Stimulated activated naive CD8-positive, alpha-beta T cell treated with anti-CD3 and anti-CD28 coated beads, Interleukin-15, amount 100 ng/mL, for 72 hours (primary cell): ENCODE measurements around the gene HAUS8.

Experiments
- ATAC-seq: fragments of 150-1000 bp; cut with Tn5 transposase; 2 replicates; pipeline ENCODE4 v1.10.0; 2021; ENCODE audit warnings: mild to moderate bottlenecking, moderate library complexity
- DNase-seq, 2 donors: peaks; one replicate each; pipeline ENCODE4 v3.0.0; 2021 to 2022
- H3K27ac Mint-ChIP-seq, 2 donors: one replicate each; pipeline ENCODE4 v1.8.0; 2022; ENCODE audit warnings: mild to moderate bottlenecking in 2 of 2, mixed read lengths in 2 of 2, moderate library complexity in 2 of 2
- H3K27me3 Mint-ChIP-seq: one replicate; pipeline ENCODE4 v1.8.0; 2022; ENCODE audit warnings: mixed read lengths
- H3K4me1 Mint-ChIP-seq: one replicate; pipeline ENCODE4 v1.8.0; 2022; ENCODE audit warnings: mild to moderate bottlenecking, mixed read lengths
- H3K4me3 Mint-ChIP-seq, 2 donors: one replicate each; pipeline ENCODE4 v1.8.0; 2022; ENCODE audit warnings: mild to moderate bottlenecking in 2 of 2, mixed read lengths in 2 of 2, moderate library complexity in 1 of 2
- H3K9me3 Mint-ChIP-seq, 2 donors: one replicate each; pipeline ENCODE4 v1.8.0; 2022; ENCODE audit warnings: mixed read lengths in 2 of 2

The HAUS8 gene, protein sequence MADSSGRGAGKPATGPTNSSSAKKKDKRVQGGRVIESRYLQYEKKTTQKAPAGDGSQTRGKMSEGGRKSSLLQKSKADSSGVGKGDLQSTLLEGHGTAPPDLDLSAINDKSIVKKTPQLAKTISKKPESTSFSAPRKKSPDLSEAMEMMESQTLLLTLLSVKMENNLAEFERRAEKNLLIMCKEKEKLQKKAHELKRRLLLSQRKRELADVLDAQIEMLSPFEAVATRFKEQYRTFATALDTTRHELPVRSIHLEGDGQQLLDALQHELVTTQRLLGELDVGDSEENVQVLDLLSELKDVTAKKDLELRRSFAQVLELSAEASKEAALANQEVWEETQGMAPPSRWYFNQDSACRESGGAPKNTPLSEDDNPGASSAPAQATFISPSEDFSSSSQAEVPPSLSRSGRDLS

DNA sequence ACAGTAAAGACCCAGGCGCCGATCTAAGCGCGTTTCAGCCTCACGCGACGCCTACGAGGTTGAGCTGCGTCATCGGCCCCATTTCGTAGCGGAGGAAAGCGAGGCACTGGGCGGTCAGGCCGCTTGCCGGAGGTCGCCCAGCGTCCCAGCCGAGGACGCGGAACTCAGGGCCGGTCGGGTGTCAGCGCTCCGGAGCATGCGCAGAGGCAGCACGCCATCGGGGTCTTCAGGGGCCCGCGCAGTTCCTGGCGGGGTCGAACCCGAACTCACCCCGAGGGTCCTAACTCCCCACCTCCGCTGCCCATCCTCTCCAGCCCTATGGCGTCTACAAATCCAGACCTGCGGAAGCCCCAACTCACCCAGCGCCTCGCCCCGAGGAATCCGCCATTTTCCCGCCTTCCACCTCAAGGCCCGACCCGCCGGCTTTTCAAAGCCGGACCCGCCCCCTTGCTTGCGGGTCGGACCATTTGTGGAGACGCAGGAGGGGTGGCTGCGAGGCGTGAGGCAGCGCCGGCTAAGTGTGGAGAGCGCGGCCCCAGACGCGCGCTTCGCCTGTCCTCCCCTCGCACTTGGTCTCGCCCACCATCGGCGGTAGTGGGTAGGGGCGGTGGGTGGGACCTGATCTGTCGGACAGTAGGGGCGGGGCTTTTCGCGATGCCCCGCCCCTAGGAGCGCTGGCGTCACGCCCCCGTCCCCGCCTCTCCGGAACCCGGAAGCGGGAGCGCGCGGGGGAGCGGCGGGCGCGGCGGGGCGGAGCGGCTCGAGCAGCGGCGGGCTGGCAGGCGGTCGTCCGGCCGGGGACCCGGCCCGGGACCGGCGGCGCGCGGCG lies at the start of gene HAUS8, which contains the start of gene MYO9B:
TSS of gene HAUS8 (minus strand) at position 418 of the 829 bp plus-strand sequence. CDS start at position 388, 30 bp downstream.
TSS of gene MYO9B (plus strand) at position 743 of the 829 bp plus-strand sequence. CDS start 25,941 bp downstream, outside the sequence.
- peaks cover 80% of the 10 kb centered on the region for H3K4me1 Mint-ChIP-seq
- peak; percentile 89 for ATAC-seq
- H3K27me3 Mint-ChIP-seq, result no peaks in the 10 kb centered on the region
- no peaks in the 10 kb centered on the region for H3K9me3 Mint-ChIP-seq
- peak within 1 kb of the TSS; percentile 99 for H3K27ac Mint-ChIP-seq
- peak within 1 kb of the TSS; percentile 92 to 100 for H3K4me3 Mint-ChIP-seq
- DNase-seq, result peak; percentile 100

DNA sequence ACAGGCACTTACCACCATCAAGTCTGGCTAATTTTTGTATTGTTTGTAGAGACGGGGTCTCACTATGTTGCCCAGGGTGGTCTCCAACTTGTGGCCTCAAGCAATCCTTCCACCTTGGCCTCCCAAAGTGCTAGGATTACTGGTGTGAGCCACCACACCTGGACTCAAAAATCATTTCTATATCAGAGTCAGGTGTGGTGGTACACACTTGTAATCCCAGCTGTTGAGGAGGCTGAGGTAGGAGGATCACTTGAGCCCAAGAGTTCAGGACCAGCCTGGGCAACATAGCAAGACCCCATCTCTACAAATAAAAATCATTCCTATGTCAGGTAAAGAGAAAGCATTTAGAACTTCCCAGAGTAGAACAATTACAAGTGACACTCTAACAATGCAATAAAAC lies 48.8 kb upstream of the HAUS8 start:
- Mint-ChIP-seq H3K4me3 (peak overlapping the region in 1 of 2 donors; percentile 9), H3K4me1 (peaks cover 67% of the 10 kb centered on the region), H3K9me3 (no peaks in the 10 kb centered on the region)

GRCh38 chr19:17123041-17123440 lies 47.8 kb upstream of the HAUS8 start:
- Mint-ChIP-seq H3K27me3 (no peaks in the 10 kb centered on the region), H3K4me3 (no peak overlapping the region), H3K27ac (no peak overlapping the region), H3K4me1 (peaks cover 59% of the 10 kb centered on the region), H3K9me3 (no peaks in the 10 kb centered on the region)
- DNase-seq, result no peak
- ATAC-seq, result no peak

More for the DNA sequence above, 48.8 kb upstream of the HAUS8 start:
- no peak for DNase-seq
- H3K27me3 Mint-ChIP-seq, result no peaks in the 10 kb centered on the region
- peak overlapping the region in 1 of 2 donors; percentile 46 for H3K27ac Mint-ChIP-seq
- ATAC-seq, result no peak

DNA sequence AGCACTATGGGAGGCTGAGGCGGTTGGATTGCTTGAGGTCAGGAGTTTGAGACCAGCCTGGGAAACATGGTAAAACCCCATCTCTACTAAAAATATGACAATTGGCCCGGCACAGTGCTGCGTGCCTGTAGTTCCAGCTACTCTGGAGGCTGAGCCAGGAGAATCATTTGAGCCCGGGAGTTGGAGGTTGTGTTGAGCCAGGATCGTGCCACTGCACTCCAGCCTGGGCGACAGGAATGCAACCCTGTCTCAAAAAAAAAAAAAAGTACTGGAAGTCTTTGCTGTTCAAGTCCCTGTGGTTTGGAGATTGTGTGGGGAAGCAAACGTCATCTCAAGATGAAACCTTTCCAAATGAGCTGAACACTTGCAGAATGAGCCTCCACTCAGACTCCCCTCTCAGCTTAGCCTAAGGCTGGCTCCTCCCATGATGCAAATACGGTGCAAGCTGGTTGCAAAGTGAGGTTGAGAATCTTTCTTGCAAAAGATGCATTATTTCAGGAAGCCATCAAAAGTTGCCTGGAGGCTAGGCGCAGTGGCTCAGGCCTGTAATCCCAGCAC lies 46.6 kb upstream of the HAUS8 start:
- H3K27me3 Mint-ChIP-seq, result no peaks in the 10 kb centered on the region
- H3K4me1 Mint-ChIP-seq, result peaks cover 48% of the 10 kb centered on the region
- DNase-seq, result no peak
- H3K9me3 Mint-ChIP-seq, result no peaks in the 10 kb centered on the region
- H3K4me3 Mint-ChIP-seq, result no peak overlapping the region
- peak overlapping the region; percentile 19 to 50 for H3K27ac Mint-ChIP-seq
- ATAC-seq, result no peak

DNA sequence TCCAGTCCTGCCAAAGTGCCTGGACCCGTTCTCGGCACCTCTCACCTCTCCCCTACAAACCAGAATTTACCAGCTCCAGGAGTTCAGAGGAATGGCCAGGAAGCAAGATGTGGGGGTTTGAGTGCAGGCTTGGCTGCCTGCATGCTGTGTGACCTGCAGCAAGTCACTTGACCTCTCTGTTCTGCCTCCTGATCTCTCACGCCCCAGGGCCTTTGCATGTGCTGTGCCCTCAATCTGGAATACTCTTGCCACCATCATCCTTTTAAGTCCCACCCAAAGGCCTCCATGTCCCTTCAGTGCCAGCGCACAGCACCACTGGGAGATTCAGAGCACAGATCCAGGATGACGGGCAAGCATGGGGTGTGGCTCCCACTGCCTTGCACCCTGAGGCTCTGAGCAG lies 43.7 kb upstream of the HAUS8 start:
- no peak overlapping the region for H3K4me3 Mint-ChIP-seq
- no peaks in the 10 kb centered on the region for H3K27me3 Mint-ChIP-seq
- no peak for DNase-seq
- no peak for ATAC-seq
- no peak overlapping the region for H3K27ac Mint-ChIP-seq
- peaks cover 33% of the 10 kb centered on the region for H3K4me1 Mint-ChIP-seq
- H3K9me3 Mint-ChIP-seq, result no peaks in the 10 kb centered on the region

GRCh38 chr19:17116996-17117702 lies 41.9 kb upstream of the HAUS8 start:
- ATAC-seq (no peak), DNase-seq (no peak)
- Mint-ChIP-seq H3K9me3 (no peaks in the 10 kb centered on the region), H3K27ac (peak overlapping the region in 1 of 2 donors; percentile 93), H3K27me3 (no peaks in the 10 kb centered on the region), H3K4me3 (no peak overlapping the region), H3K4me1 (peaks cover 44% of the 10 kb centered on the region)

GRCh38 chr19:17114414-17114831 lies 39.2 kb upstream of the HAUS8 start:
- Mint-ChIP-seq H3K27ac (peak overlapping the region in 1 of 2 donors; percentile 54), H3K9me3 (no peaks in the 10 kb centered on the region), H3K27me3 (no peaks in the 10 kb centered on the region), H3K4me3 (no peak overlapping the region), H3K4me1 (peaks cover 52% of the 10 kb centered on the region)
- no peak for ATAC-seq
- DNase-seq, result no peak

DNA sequence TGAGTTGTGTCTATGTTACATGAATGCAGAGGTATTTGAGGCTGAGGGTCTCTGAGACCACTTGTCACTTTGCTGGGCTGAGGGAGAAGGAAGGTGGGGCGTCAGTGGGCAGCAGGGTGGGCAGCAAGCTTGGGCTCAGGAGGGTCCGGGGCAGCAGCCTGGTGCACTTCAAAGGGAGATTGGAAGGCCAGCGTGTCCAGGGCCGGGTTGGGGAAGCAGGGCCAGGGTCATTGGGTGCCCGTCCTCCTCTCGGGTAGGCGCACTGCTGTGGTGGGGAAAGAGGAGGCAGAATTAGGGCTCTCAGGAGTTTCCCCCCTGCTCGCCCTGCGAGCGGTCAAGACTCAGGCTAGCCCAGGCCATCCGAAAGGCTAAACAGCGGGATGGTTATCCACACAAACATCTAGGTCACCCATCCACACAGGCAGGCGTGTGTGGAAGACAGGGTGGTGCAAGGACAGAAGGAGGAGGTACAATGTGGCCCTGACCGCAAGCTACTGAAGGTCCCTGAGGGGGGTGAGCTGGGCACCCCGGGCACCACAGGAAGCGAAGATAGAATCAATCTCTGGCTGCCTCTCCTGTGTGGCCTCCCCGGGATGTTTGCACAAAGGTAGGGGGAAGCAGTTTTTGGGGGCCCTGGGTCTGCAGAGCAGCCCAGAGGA lies 38.0 kb upstream of the HAUS8 start:
- no peak for ATAC-seq
- H3K4me1 Mint-ChIP-seq, result peaks cover 63% of the 10 kb centered on the region
- no peaks in the 10 kb centered on the region for H3K9me3 Mint-ChIP-seq
- no peak for DNase-seq
- H3K27me3 Mint-ChIP-seq, result no peaks in the 10 kb centered on the region
- H3K4me3 Mint-ChIP-seq, result no peak overlapping the region
- H3K27ac Mint-ChIP-seq, result peak overlapping the region; percentile 35 to 77

GRCh38 chr19:17112700-17113099 lies 37.4 kb upstream of the HAUS8 start:
- Mint-ChIP-seq H3K27ac (peak overlapping the region; percentile 35 to 77), H3K27me3 (no peaks in the 10 kb centered on the region), H3K4me3 (no peak overlapping the region), H3K4me1 (peaks cover 68% of the 10 kb centered on the region), H3K9me3 (no peaks in the 10 kb centered on the region)
- no peak for ATAC-seq
- no peak for DNase-seq

DNA sequence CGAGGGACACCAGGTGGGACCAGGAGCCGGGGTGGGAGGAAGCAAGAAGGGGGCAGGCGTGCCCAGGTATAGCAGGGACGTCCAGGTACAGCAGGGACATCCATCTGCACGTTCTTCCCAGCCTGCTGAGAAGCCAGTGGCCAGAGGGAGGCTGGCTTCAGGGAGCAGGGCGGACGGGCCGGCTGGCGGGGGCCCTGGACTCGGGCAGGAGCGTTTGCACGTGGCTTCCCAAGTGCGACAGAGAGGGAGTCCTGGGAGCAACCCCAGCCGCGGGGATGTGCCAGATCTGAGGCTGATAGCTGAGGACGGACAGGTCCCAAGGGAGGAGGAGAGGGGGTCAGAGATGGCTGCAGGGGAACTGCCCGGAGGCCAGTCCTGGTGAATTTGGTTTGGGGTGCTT lies 37.0 kb upstream of the HAUS8 start:
- H3K9me3 Mint-ChIP-seq, result no peaks in the 10 kb centered on the region
- peaks cover 73% of the 10 kb centered on the region for H3K4me1 Mint-ChIP-seq
- no peaks in the 10 kb centered on the region for H3K27me3 Mint-ChIP-seq
- no peak for DNase-seq
- no peak for ATAC-seq
- H3K27ac Mint-ChIP-seq, result no peak overlapping the region
- H3K4me3 Mint-ChIP-seq, result no peak overlapping the region

DNA sequence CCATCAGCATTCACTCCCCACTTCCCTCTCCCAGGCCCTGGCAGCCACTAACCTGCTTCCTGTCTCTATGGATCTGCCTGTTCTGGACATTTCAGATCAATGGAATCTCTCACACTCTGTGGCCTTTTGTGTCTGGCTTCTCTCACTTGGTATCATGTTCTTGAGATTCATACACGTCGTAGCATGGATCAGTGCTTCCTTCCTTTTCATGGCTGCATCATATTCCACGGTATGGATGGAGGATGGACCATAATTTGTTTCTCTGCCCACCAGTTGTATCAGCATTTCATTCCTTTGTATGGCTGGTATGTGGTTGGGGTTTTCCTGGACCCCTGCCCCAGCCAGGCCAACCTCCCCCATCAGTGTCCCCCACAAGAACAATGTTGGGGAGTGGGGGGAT lies 36.5 kb upstream of the HAUS8 start:
- ATAC-seq, result no peak
- Mint-ChIP-seq H3K27ac (peak overlapping the region in 1 of 2 donors; percentile 31), H3K9me3 (no peaks in the 10 kb centered on the region), H3K4me1 (peaks cover 73% of the 10 kb centered on the region), H3K4me3 (no peak overlapping the region), H3K27me3 (no peaks in the 10 kb centered on the region)
- DNase-seq, result no peak

DNA sequence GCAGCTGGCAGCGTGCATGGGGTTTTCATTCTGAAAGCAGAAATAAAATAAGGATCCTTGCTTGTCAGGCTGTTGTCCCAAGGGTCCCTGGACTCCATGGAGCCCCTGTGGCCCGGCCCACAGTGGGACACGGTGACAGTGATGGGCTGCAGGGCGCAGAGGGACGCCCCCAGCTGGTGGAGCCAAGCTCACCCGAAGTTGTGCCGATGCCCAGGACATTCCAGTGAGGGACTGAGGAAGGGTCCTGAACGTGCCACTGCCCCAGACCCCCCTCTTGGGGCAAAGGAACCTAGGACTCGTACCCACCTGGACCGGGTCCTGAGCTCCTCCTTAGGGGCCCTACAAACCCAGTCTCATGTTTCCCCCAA lies 35.3 kb upstream of the HAUS8 start:
- H3K4me3 Mint-ChIP-seq, result peak overlapping the region in 1 of 2 donors; percentile 37
- peak overlapping the region; percentile 76 to 93 for H3K27ac Mint-ChIP-seq
- H3K27me3 Mint-ChIP-seq, result no peaks in the 10 kb centered on the region
- no peak for ATAC-seq
- no peak for DNase-seq
- H3K9me3 Mint-ChIP-seq, result no peaks in the 10 kb centered on the region
- H3K4me1 Mint-ChIP-seq, result peaks cover 69% of the 10 kb centered on the region

DNA sequence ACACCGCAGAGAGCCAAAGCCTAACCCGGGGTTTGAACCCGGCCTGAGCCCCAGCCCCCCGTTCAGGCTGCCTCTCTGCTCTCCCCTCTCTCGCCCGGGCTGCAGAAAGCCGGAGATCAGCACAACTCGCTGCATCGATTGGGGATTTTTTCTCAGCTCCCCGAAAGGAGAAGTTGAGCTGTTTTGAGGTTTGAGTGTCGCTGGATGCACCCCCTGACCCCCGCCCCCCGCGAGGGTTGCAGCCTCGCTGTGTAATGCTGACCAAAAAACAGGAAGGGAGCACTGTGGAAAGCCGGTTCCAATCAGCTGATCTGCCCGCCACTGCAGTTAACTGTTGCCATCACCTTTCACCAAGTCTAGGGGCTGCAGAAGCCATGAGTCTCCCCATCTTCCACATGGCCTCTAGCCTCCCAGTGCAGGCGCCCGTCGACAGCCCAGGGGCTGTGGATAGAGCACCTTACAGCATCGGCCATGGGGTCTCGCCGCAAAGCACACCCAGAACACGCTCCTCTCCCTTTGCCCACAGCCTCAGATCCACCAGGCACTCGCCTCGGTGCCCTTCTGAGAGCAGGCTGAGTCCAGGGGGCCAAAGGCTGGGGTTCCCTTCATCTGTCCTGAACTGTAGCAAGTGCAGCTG lies 34.8 kb upstream of the HAUS8 start:
- H3K27me3 Mint-ChIP-seq, result no peaks in the 10 kb centered on the region
- H3K4me3 Mint-ChIP-seq, result peak overlapping the region; percentile 37 to 69
- H3K27ac Mint-ChIP-seq, result peak overlapping the region in 1 of 2 donors; percentile 76
- ATAC-seq (peak; percentile 85), DNase-seq (peak in 1 of 2 donors; percentile 54)
- H3K4me1 Mint-ChIP-seq, result peaks cover 66% of the 10 kb centered on the region
- no peaks in the 10 kb centered on the region for H3K9me3 Mint-ChIP-seq

DNA sequence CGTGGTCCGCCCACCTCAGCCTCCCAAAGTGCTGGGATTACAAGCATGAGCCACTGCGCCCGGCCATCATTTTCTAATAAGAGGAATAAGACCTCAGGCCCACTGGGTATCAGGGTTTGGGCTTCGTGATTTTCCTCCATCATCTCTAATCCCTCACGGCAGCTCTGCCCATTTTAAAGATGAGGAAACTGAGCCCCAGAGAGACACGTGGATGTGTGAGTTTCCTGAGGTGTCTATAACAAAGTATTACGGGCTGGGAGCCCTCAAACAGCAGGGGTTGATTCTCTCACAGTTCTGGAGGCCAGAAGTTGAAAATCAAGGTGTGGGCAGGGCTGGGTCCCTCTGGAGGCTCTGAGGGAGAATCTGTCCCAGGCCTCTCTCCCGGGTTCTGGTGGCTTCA lies 34.0 kb upstream of the HAUS8 start:
- no peaks in the 10 kb centered on the region for H3K9me3 Mint-ChIP-seq
- ATAC-seq, result no peak
- no peak for DNase-seq
- no peak overlapping the region for H3K27ac Mint-ChIP-seq
- H3K4me3 Mint-ChIP-seq, result peak overlapping the region; percentile 37 to 69
- peaks cover 65% of the 10 kb centered on the region for H3K4me1 Mint-ChIP-seq
- no peaks in the 10 kb centered on the region for H3K27me3 Mint-ChIP-seq
